HepG2 (cell line): ENCODE results near the gene MACROD2. TPM values are rescaled to one million over a fixed set of nuclear protein-coding genes. Genes with fewer than 3 reads are reported as not detected.

ENCODE experiments used
- ATAC-seq: fragments of 200-7000 bp; cut with Tn5 transposase; 3 replicates; pipeline ENCODE4 v1.9.1; 2020; ENCODE audit warnings: mild to moderate bottlenecking, moderate library complexity
- BruUV-seq: library from RNA; stranded (reverse); fragments of 400-500 nt; replicated peaks from 2 replicates; lab custom pipeline; 2021; lab: Mats Ljungman, UMichigan
- CTCF ChIA-PET: fragments of 300-600 bp; formaldehyde crosslinking; extraction: SDS; loops from one replicate; lab custom pipeline; 2021; ENCODE audit warnings: low total read pairs, inconsistent platforms, low intra/inter-chr PET ratio; lab: Yijun Ruan, JAX
- POLR2A ChIA-PET: fragments of 350-600 bp; sonication (Branson Sonifier 250); formaldehyde crosslinking; loops from one replicate; lab custom pipeline; 2020; ENCODE audit warnings: antibody characterized with exemption, inconsistent platforms; lab: Yijun Ruan, JAX
- DNase-seq: peaks from one replicate; pipeline ENCODE4 v3.0.0-alpha.2; 2015; ENCODE audit warnings: low spot score
- FAIRE-seq: peaks from 3 replicates; lab custom pipeline; 2011; peaks lifted over from hg19 to GRCh38; lab: Jason Lieb, UNC
- H2AFZ ChIP-seq: one replicate; pipeline ENCODE4 v1.6.1; 2011; ENCODE audit warnings: low read length, inconsistent platforms
- H3K27ac ChIP-seq: fragments of 300-600 bp; 3 replicates; pipeline ENCODE4 v1.8.0; 2011; ENCODE audit warnings: mixed run types, mild to moderate bottlenecking, mixed read lengths, low read length, inconsistent platforms; ENCODE audit not compliant: insufficient read depth; ENCODE audit errors: extremely low read length
- H3K27me3 ChIP-seq, 2 experiments: fragments of 200-600 bp in 1 of 2; 2 replicates in 1 of 2; 3 replicates in 1 of 2; pipeline versions ENCODE4 v1.6.0 to v1.8.0; 2011; ENCODE audit warnings: low read length in 2 of 2, mild to moderate bottlenecking in 2 of 2, moderate library complexity in 2 of 2, inconsistent platforms in 1 of 2; ENCODE audit not compliant: insufficient read depth in 2 of 2, control insufficient read depth in 1 of 2
- H3K36me3 ChIP-seq, 2 experiments: fragments of 200-600 bp in 1 of 2; replicated peaks in 1 of 2; 2 replicates in 1 of 2; 3 replicates in 1 of 2; pipeline versions ENCODE4 v1.5.1 to v1.8.0; 2011; ENCODE audit warnings: low read length in 2 of 2, inconsistent platforms in 1 of 2; ENCODE audit not compliant: insufficient read depth in 2 of 2, control insufficient read depth in 1 of 2
- H3K4me1 ChIP-seq: 2 replicates; pipeline ENCODE4 v1.5.1; 2012; ENCODE audit warnings: low read length, inconsistent platforms; ENCODE audit not compliant: insufficient read depth
- H3K4me2 ChIP-seq: 2 replicates; pipeline ENCODE4 v1.6.0; 2011; ENCODE audit warnings: low read depth, low read length, inconsistent platforms
- H3K4me3 ChIP-seq, 3 experiments: fragments of 200-600 bp in 1 of 3; sonication (generic), shearing (Covaris generic) in 1 of 3; replicated peaks in 1 of 3; 2 replicates each; pipeline ENCODE4 v1.5.1; 2011 to 2016; ENCODE audit warnings: low read length in 3 of 3, inconsistent platforms in 2 of 3, low read depth in 2 of 3, mild to moderate bottlenecking in 2 of 3, control low read depth in 1 of 3, mixed read lengths in 1 of 3; ENCODE audit not compliant: insufficient read depth in 1 of 3
- H3K79me2 ChIP-seq: one replicate; pipeline ENCODE4 v1.6.1; 2011; ENCODE audit warnings: low read length, inconsistent platforms; ENCODE audit not compliant: insufficient read depth
- H3K9ac ChIP-seq: 2 replicates; pipeline ENCODE4 v1.6.0; 2011; ENCODE audit warnings: mild to moderate bottlenecking, low read depth, low read length, inconsistent platforms; ENCODE audit not compliant: insufficient read depth
- H3K9me3 ChIP-seq: 2 replicates; pipeline ENCODE4 v1.5.1; 2012; ENCODE audit warnings: mild to moderate bottlenecking, low read length
- H4K20me1 ChIP-seq: 2 replicates; pipeline ENCODE4 v1.6.0; 2011; ENCODE audit warnings: inconsistent platforms, mild to moderate bottlenecking, low read length, moderate library complexity; ENCODE audit not compliant: insufficient read depth
- ESRRA ChIP-seq: sonication (generic); formaldehyde crosslinking; IDR thresholded peaks from 2 replicates; pipeline ENCODE4 v1.5.1; 2020; ENCODE audit warnings: mild to moderate bottlenecking, low read depth, missing genetic modification reagents
- SRSF4 ChIP-seq: fragments of 200-400 bp; formaldehyde crosslinking; IDR thresholded peaks from one replicate; pipeline ENCODE4 v1.6.1; 2018; ENCODE audit warnings: mild to moderate bottlenecking, low read depth, low read length, moderate library complexity; ENCODE audit not compliant: poor library complexity, severe bottlenecking
- ZNF224 ChIP-seq: sonication (generic); formaldehyde crosslinking; IDR thresholded peaks from 2 replicates; pipeline ENCODE4 v1.5.0; 2020; ENCODE audit warnings: mild to moderate bottlenecking, missing genetic modification reagents
- ZNF407 ChIP-seq: sonication (generic); formaldehyde crosslinking; IDR thresholded peaks from one replicate; pipeline ENCODE4 v1.5.1; 2020; ENCODE audit warnings: mild to moderate bottlenecking, missing genetic modification reagents; ENCODE audit errors: not compliant biosample characterization
- WGBS: methylation state at CpG from one replicate; pipeline ENCODE4 v1.1.6; 2017; ENCODE audit warnings: low lambda C conversion rate; 5-methylcytosine and 5-hydroxymethylcytosine counted together
- in situ Hi-C: cut with HindIII; loops from 2 replicates; pipeline ENCODE4 v1.10.0; 2017; ENCODE audit warnings: low pct_unique_long_range_greater_than_20kb; ENCODE audit not compliant: extremely low pct_ligation_motif_present
- intact Hi-C: fragments of 100-400 bp; cut with micrococcal nuclease; formaldehyde crosslinking; loops from one replicate; pipeline ENCODE4 v1.10.0; 2022; ENCODE audit not compliant: unreplicated experiment
- polyA plus RNA-seq, 8 experiments: library from polyadenylated mRNA; depleted of rRNA in 3 of 8; stranded (reverse) in 7 of 8; unstranded in 1 of 8; fragments of >200 nt; fragmentation: Illumina TruSeq in 4 of 8; extraction: Trizol in 4 of 8; gene quantifications; 2 replicates each; pipeline versions ENCODE4 v1.2.1 to v1.2.3, GENCODE V29; 2011 to 2016; ENCODE audit warnings: low read depth in 4 of 8, missing spikeins in 1 of 8, mixed read lengths in 1 of 8; ENCODE audit not compliant: insufficient read depth in 1 of 8
- total RNA-seq, 5 experiments: library from RNA; depleted of rRNA; stranded (reverse); fragments of >200 nt; fragmentation: Illumina TruSeq; extraction: Trizol; gene quantifications; 2 replicates each; pipeline ENCODE4 v1.2.3, GENCODE V29; 2016; ENCODE audit warnings: low read depth in 1 of 5
- TF ChIP-seq, protein P1 (sequence below), 2 experiments: fragments of 450-650 bp in 1 of 2; sonication (generic) in 1 of 2; formaldehyde crosslinking in 1 of 2; IDR thresholded peaks; 2 replicates each; pipeline versions ENCODE4 v1.6.1 to v1.8.0; 2016 to 2022; ENCODE audit warnings: antibody characterized with exemption in 1 of 2, mild to moderate bottlenecking in 1 of 2, missing genetic modification reagents in 1 of 2

Gene MACROD2
- total and polyA plus RNA-seq, 2 of the 13 experiments (the other 11 are each of a cell fraction or from before 2014, with no cell fraction given): 0.13 to 0.51 TPM

- ATAC-seq (no peak), FAIRE-seq (no peak), DNase-seq (no peak)
- no peaks in the 10 kb centered on the region for H3K27me3 ChIP-seq
- intact Hi-C loops (no loop called here), in situ Hi-C loops (no loop called here)
- no peak overlapping the region for H3K27ac ChIP-seq
- no peaks in the 10 kb centered on the region for H3K79me2 ChIP-seq
- POLR2A ChIA-PET: no interaction called here
- H3K9ac ChIP-seq: no peak overlapping the region
- peaks cover 75% of the 10 kb centered on the region for H3K9me3 ChIP-seq
- no peak overlapping the region for H3K4me2 ChIP-seq
- H2AFZ ChIP-seq: no peak overlapping the region
- H3K36me3 ChIP-seq: no peaks in the 10 kb centered on the region
- H3K4me1 ChIP-seq: no peaks in the 10 kb centered on the region
- CTCF ChIA-PET: no interaction called here
- no peaks in the 10 kb centered on the region for H4K20me1 ChIP-seq
- 24% methylated on average over 4 of the region's 4 CpGs for WGBS
- H3K4me3 ChIP-seq: no peak overlapping the region
- BruUV-seq: no TSS peak
- TF ChIP-seq ZNF224 (CRISPR knock-in tag) (no peak), ZNF407 (CRISPR knock-in tag) (no peak), ESRRA (CRISPR knock-in tag) (no peak), SRSF4 (no peak)
- TF ChIP-seq, protein P1, sequence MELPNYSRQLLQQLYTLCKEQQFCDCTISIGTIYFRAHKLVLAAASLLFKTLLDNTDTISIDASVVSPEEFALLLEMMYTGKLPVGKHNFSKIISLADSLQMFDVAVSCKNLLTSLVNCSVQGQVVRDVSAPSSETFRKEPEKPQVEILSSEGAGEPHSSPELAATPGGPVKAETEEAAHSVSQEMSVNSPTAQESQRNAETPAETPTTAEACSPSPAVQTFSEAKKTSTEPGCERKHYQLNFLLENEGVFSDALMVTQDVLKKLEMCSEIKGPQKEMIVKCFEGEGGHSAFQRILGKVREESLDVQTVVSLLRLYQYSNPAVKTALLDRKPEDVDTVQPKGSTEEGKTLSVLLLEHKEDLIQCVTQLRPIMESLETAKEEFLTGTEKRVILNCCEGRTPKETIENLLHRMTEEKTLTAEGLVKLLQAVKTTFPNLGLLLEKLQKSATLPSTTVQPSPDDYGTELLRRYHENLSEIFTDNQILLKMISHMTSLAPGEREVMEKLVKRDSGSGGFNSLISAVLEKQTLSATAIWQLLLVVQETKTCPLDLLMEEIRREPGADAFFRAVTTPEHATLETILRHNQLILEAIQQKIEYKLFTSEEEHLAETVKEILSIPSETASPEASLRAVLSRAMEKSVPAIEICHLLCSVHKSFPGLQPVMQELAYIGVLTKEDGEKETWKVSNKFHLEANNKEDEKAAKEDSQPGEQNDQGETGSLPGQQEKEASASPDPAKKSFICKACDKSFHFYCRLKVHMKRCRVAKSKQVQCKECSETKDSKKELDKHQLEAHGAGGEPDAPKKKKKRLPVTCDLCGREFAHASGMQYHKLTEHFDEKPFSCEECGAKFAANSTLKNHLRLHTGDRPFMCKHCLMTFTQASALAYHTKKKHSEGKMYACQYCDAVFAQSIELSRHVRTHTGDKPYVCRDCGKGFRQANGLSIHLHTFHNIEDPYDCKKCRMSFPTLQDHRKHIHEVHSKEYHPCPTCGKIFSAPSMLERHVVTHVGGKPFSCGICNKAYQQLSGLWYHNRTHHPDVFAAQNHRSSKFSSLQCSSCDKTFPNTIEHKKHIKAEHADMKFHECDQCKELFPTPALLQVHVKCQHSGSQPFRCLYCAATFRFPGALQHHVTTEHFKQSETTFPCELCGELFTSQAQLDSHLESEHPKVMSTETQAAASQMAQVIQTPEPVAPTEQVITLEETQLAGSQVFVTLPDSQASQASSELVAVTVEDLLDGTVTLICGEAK (IDR thresholded peaks at IDR 0.05): no peak
- TF ChIP-seq, protein P1 (CRISPR knock-in tag; IDR thresholded peaks at IDR 0.05): no peak
Measured at GRCh38 chr20:15461938-15462337, 1466.6 kb downstream of the MACROD2 start.
